Activated T-helper 1 cell treated with anti-CD3 and anti-CD28 coated beads, Interleukin-2, amount 50 U/mL, for 16 hours (primary cell): Measurements from ENCODE around the gene TNFSF8.
A peak's percentile ranks its signal among the peaks of the same experiment; 100 is the strongest.

ENCODE experiments used
- DNase-seq, 2 donors: peaks; one replicate each; pipeline ENCODE4 v3.0.0-alpha.2; 2020; ENCODE audit warnings: low read depth in 1 of 2, low spot score in 1 of 2

TNFSF8 gene, protein sequence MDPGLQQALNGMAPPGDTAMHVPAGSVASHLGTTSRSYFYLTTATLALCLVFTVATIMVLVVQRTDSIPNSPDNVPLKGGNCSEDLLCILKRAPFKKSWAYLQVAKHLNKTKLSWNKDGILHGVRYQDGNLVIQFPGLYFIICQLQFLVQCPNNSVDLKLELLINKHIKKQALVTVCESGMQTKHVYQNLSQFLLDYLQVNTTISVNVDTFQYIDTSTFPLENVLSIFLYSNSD

DNA sequence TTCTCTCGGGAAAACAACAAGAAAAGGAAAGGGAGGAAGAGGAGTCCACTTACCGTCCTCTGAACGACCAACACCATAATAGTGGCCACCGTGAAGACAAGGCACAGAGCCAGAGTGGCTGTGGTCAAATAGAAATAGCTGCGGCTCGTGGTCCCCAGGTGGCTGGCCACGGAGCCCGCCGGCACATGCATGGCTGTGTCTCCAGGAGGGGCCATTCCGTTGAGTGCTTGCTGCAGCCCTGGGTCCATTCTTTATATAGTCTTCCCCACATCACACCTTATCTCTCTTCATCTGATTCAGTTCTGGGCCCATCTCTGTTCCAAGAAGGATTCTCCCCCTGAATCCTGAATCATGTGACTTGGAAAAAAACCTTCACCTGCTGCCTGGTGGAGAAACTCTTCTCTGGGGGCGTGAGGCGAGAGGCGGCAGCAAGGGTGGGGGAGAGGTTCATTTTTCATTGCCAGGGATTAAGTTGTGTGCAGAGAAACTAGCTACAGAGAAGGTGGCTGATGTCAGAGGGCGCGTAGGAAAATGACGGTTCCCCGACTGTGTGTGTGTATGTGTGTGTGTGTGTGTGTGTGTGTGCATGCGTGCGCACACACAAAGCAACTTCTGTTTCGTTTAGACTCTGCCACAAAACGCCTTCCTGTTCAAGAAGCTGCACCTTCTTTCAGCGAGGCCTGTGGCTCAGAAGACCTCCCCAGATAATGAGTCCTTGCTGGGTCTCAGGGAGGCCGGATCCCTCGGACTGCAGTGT is at the start of gene TNFSF8:
Gene TNFSF8, minus strand, starts transcription at position 536 of the 757 bp plus-strand sequence. Its CDS starts 288 bp downstream, at position 248.
- peak; percentile 23 to 65 for DNase-seq

- DNase-seq, result no peak
Measured at GRCh38 chr9:114973216-114973615, 42.8 kb upstream of the TNFSF8 start.

DNA sequence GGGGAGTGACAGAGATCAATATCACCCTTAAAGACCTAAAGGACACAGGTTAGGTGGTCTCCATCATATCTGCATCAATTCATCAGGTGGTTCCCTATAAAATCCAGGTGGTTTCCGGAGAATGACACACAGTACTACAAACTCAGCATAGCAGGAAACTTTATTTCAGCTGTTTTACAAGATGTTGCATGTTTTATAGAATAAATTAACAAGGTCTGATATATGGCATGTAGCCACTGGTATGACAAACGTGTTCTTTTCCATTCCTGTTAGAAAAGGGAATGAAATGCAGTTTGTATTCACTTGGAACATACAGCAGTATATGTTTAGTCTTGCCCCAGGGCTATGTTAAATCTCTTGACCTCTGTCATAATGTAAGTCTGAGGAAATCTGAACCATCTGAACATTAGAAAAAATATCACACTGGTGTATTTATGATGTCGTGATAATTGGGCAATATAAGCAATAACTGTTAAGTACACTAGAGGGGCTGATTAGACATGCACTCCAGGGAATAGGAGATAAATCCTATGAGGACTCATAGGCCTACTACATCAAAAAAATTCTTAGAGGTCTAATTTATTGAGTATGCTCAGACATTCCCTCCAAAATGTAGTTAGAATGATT is 42.2 kb upstream of the TNFSF8 start:
- no peak for DNase-seq

DNA sequence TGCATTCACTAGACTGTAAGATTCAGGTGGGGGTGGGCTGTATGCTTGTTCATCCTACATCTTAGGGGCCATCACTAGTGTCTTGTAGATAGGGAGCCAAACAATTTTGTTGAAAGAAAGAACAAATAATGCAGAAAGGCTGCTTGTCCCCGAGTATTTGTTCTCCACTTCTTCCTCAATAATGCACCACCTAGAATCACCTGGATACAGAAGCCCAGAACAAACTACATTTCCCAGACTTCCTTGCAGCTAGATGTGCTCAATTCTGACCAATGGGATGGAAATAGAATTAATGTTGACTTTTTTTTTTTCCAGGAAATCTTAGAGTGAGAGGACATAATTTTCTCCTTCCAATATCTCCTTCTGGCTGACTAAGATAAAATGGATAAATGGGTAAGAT is 38.9 kb upstream of the TNFSF8 start:
- DNase-seq, result no peak

DNA sequence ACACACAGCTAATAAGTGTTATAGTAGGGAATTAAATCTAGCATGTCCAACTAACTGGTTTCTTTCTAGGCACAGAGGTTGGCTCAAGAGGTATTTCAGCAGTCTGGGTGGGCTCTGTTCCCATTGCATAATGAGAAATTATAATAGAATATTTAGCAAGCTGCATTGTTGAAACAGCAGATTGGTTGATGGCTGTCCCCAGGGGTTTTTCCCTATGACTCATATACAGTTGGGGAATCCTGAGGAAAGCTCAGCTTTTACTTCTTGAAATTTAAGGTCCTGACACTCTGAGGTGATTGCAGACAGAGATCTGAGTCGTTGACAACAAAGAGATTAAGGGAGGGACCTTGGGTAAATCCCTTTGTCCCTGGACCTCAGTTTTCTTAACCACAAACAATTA is 38.3 kb upstream of the TNFSF8 start:
- DNase-seq, result no peak

DNA sequence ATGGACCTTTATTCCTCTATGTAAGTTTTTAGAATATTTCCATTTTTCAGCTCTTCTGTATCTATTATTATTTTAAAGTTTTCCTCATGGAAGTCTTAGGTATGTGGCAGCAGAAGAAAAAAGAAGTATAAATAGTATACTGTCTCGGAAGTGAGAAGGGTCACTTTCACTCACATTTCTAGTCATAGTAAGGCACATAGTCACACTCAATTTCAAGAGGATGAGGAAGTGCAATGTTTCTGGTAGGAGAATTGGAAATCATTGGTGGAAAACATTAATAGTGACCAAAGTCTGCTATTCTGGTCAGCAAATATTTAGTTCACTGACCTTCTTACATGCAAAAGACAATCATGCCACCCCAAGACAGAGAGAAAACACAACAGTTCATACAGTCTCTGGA is 35.2 kb upstream of the TNFSF8 start:
- no peak for DNase-seq

GRCh38 chr9:114962809-114963208 is 32.4 kb upstream of the TNFSF8 start:
- DNase-seq, result no peak

DNA sequence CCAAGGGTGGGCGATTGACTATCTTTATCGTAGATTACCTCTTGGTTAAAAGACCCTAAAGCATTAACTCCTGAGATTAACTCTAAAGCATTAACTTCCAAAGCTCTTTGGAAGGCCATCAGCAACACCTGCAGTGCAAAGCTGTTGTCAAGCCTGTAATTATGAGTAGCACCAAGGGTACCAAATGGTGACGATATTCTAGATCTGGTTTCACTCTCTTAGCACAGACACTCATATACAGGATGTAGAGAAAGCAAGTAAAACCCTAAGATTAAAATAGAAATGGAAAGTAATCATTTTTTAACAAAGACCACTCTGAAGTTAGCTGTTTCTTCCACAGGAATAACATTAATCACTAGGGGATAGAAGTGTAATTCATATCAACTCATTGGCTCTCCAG is 29.9 kb upstream of the TNFSF8 start:
- DNase-seq, result no peak

DNA sequence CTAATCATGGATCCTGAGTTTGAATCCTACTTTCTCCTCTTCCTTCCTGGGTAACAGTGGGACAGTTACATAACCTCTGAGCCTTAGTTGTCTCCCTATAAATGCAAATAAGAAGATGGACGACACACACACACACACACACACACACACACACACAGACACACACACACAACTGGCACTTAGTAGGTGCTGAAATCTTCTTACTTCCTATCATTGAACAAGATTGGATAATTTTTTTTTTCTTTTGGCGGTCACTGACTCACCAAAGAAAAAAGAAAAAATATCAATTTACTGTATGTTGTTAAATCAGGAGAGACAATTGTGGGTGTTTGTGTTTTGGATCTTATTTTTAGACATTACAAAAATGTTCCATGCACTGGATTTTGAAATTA is 28.4 kb upstream of the TNFSF8 start:
- DNase-seq, result no peak

- peak in 1 of 2 donors; percentile 4 for DNase-seq
Measured at GRCh38 chr9:114958021-114958843, 27.8 kb upstream of the TNFSF8 start.

- no peak for DNase-seq
Measured at GRCh38 chr9:114957558-114957957, 27.2 kb upstream of the TNFSF8 start.

- DNase-seq, result no peak
Measured at GRCh38 chr9:114954956-114955582, 24.7 kb upstream of the TNFSF8 start.

GRCh38 chr9:114953959-114954358 is 23.6 kb upstream of the TNFSF8 start:
- no peak for DNase-seq

DNA sequence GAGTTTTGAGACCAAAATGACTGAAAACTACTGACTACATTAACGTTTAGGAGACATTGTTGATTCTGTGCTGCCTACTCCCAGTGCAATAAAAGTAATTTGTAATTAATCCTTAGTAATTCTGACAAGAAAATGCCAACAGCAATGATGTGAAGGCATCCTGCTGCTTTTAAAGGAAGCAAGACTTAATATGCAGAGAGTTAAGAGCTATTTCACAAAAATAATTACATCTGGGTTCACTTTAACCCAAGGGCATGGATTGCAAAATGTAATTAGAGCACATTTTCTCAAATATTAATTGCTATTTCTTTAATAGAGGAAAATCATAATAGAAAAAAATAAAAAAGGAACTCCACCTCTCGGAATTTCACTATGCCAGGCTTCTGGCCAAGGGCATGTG is 22.7 kb upstream of the TNFSF8 start:
- DNase-seq, result no peak

- no peak for DNase-seq
Measured at GRCh38 chr9:114950761-114951160, 20.4 kb upstream of the TNFSF8 start.

DNA sequence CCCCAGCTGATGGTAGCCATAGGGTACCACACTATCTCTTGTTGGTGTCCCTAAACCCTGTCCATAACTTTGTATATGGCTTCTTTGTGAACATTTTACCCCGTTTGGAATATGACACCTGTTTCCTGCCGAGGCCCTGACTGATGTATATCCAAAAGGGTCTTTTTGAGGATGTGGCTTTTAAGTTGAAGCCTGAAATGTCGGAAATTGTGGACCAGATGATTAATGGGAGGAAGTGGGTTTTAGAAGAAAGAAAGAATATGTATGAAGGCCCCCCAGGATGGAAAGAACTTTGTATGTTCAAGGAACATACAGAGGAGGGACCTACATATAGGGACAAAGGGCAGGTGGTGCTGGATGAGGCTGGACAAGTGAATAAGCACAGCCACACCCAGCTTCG is 16.7 kb upstream of the TNFSF8 start:
- no peak for DNase-seq

GRCh38 chr9:114945616-114946412 is 15.4 kb upstream of the TNFSF8 start:
- no peak for DNase-seq

- DNase-seq, result no peak
Measured at GRCh38 chr9:114941376-114941775, 11.0 kb upstream of the TNFSF8 start.

GRCh38 chr9:114938687-114939575 is 8.5 kb upstream of the TNFSF8 start:
- no peak for DNase-seq
